Raji (cell line): ENCODE results near the gene TJP3.

Experiments
- POLR2A ChIP-seq: IDR thresholded peaks from 2 replicates; pipeline ENCODE4 v1.6.1; 2011; ENCODE audit warnings: low read depth, low read length, control low read depth; ENCODE audit not compliant: insufficient read depth

The TJP3 gene

DNA sequence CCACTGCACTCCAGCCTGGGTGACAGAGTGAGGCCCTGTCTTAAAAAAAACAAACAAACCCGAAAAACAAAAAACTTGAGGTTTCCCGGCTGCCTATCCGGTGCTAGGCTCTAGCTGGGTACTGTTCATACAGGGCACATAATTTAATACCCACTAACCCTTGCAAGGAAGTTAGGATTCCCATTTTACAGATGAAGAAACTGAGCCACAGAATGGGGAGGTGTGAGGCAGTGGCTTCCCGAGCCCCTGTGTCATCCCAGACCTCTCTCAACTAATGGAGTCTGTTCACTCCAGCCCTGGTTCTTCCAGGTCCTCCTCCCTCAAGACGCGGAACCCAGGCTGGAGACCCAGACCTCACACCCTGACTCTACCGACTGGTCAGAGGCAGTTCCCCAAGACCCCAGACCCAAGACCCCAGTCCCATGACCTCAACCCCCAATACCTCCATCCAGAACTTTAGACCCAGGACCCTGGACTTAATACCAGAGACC lies 52.7 kb downstream of the TJP3 start:
- no peak for TF ChIP-seq POLR2A

DNA sequence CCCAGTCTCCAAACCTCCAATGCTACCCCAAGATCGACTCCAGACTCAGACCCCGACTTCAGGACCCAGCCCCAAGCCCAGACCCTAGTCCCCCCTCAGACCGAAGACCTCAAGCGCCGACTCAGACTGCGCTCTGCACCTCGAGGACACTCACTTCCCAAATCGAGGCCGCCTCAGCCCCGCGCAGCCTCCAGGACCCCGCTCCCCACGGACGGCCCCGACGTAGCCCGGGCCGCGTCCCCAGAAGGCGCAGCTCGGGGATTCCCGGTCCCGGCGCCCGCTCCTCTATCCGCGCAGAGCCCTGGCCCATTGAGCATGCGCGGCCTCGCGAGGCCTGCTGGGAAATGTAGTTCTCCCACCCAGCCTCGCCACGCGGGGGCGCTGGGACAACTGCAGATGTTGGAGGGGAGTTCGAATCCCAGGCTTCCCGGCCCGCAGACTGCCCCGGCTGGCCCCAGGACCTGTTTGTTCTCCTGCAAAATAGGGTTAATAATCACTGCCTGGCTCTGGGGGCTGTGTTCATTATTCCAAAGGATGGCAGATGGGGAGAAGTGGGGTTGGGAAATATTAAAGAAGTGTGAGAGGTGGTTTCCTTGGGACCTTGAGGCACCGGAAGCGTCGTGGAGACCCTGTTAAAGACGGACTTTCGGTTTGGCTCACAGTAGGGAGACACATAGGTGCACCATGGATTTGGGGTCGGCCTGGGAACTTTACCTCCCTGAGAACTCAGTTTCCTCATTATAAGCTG lies 53.4 kb downstream of the TJP3 start, which contains the start of gene APBA3:
TSS of gene APBA3 (minus strand) at position 311 of the 748 bp plus-strand sequence. CDS start 1,428 bp downstream, outside the sequence.
- TF ChIP-seq POLR2A, result peak; percentile 82

DNA sequence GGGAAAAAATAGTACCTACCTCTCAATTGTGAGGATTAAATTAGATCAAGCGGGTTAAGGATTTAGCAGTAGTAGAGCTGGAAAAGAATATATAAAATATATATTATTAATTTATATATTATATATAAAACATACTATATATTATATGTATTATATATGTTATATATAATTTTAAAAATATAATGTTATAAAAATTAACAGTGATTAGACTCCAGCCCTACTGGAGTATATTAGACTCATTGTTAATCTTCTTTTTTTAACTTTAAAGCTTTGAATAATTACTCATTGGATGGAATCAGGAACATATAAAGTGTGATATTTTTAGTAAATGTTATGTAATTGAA lies 53.9 kb downstream of the TJP3 start:
- no peak for TF ChIP-seq POLR2A

DNA sequence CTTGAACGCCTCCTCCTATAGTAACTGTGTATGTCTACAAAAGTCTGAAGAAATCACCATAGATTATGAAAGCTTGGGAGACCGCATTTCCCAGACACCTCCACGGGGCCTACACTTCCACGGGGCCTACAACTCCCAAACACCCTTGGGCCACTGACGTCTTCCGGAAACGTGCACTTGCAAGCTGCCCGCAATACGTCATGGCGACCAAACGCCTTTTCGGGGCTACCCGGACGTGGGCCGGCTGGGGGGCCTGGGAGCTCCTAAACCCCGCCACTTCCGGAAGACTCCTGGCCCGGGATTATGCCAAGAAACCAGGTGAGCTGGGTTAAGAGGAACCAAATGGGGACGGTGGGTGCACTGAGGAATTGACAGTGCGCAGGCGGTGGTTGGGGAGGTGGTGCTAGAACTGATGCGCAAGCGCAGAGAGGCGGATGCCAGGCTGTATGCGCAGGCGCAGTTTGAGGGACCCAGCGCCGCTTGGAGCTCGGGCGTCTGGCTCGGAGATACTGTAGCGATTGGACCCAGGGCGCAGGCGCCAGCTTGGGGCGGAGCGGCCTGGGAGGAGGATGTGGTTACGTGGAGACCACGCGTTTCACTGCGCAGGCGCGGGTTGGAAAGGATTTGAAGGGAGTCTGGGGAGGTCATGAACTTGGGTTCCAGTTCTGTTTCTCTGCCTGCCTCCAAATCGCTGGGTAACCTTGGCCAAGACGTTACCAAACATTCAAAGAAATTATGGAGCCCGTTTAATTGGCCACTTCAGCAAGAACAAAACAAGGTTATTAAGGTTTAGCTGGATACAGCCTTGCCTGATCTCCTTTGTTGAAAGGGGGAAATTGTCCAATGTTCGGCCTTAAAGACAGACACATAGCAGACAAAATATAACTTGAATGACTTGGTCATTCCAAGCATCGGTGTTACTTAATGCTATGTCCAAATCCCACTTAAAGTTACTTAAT lies 54.6 kb downstream of the TJP3 start, which contains the start of gene MRPL54:
TSS of gene MRPL54 (plus strand) at position 182 of the 959 bp plus-strand sequence. CDS start at position 201, 19 bp downstream.
- TF ChIP-seq POLR2A, result peak; percentile 85

DNA sequence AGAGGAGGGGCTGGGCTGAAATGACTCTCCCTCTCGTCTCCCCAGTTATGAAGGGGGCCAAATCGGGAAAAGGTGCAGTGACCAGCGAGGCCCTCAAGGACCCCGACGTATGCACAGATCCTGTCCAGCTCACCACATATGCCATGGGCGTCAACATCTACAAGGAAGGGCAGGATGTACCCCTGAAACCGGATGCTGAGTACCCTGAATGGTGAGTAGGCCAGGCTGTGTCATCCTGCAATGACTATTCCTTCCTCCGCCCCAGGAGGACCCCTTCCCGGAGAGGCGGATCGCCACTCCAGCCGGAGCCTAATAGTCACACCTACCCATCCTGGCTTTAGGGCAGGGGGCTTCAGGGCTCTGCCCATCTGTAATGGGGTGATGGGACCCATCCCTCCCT lies 56.9 kb downstream of the TJP3 start:
- TF ChIP-seq POLR2A, result no peak

DNA sequence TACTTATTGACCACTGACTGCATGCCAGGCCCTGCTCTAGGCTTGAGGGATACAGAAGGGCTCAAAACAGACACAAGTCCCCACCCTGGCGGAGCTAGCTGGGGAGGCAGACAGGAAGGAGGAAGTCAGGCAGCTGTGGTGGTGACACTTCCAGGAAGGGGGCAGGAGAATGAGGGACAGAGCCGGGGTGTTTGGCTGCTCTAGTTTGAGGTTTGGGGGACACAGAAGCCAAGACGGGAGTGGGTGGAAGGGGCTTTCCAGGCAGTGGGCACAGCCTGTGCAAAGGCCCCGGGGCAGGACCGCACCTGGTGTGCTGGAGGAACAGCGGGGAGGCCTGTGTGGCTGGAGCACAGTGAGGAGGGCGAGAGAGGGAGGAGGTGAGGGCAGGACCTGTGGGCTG lies 58.3 kb downstream of the TJP3 start:
- no peak for TF ChIP-seq POLR2A

DNA sequence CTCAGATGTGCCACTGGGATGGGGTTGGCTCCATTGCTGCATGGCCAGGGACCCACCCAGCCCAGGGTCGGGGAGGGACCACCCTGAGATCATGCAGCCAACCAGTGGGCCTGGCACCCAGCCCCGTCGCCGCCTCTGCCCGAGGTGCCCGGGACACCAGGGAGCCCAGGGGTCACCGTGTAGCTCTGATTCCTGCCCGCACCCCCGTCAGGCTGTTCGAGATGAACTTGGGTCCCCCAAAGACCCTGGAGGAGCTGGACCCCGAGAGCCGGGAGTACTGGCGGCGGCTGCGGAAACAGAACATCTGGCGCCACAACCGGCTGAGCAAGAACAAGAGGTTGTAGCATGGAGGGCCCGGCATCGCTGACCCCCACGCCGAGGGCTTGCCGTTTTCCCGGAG lies 58.9 kb downstream of the TJP3 start:
- no peak for TF ChIP-seq POLR2A

DNA sequence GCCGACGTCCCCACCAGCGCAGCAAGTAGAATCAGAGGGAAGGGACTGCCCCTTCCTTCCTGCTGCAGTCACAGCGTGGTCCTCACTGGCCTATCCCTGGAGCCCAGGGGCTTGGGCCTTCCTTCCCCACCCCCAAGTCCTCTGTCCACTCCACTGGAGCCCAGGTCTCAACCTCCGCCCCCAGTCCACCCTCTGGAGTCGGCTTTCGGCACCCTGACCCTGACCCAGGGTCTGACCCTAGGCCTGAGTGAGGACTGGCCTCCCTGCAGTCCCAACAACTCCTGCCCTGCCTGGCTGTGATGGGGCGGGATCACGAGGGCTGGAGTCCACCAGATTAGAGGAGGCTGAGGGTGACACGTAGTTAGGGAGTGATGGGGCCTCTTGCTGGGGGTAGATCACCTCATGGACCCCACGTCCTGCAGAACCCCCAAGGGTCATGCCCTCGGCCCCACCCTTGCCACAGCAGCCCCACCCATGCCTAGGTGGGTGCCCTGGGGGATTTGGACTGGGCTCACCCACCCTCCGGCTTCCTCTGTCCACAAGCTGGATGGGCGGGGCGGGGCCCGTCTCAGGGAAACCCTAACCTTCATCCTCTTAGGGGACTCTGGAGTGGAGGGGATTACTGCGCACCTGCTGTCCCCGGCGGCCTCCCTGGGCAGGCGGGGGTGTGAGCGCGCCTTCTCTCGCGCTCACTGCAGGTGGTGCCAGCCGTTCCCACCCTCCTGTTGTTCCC lies 60.0 kb downstream of the TJP3 start:
- TF ChIP-seq POLR2A, result no peak

DNA sequence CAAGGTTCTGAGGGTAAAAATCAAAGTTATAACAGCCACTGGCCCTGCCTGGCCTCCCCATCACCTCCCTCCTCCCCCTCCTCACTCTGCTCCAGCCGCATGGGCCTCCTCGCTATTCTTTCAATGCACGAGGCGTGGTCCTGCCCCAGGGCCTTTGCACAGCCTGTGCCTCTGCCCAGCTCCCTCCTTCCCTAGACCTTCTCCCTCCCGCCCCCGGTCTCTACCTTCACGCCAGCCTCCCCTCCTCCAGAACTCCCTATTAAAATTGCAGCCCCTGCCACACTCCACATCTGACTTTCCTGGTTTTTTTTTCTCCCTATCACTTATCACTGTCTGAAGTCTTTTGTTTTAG lies 60.5 kb downstream of the TJP3 start:
- TF ChIP-seq POLR2A, result no peak

DNA sequence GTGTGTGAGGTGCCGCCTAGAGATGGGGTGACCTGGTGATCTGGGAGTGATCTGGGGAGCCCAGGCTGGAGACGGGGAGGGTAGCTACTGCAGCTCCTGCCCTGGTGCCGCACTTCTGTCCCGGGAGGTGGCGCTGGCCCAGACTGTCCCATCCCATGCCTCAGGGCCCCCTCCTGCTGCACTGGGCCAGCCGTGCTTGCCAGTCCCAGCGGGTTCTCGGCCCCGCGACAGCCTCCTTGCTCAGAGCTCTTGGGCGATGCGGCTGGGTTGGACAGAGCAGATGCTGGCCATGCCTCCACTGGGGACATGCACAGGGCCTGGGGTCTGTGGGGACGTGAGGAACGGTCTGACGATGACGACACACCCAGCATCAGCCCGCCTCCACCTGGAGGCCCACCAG lies 61.3 kb downstream of the TJP3 start:
- no peak for TF ChIP-seq POLR2A

DNA sequence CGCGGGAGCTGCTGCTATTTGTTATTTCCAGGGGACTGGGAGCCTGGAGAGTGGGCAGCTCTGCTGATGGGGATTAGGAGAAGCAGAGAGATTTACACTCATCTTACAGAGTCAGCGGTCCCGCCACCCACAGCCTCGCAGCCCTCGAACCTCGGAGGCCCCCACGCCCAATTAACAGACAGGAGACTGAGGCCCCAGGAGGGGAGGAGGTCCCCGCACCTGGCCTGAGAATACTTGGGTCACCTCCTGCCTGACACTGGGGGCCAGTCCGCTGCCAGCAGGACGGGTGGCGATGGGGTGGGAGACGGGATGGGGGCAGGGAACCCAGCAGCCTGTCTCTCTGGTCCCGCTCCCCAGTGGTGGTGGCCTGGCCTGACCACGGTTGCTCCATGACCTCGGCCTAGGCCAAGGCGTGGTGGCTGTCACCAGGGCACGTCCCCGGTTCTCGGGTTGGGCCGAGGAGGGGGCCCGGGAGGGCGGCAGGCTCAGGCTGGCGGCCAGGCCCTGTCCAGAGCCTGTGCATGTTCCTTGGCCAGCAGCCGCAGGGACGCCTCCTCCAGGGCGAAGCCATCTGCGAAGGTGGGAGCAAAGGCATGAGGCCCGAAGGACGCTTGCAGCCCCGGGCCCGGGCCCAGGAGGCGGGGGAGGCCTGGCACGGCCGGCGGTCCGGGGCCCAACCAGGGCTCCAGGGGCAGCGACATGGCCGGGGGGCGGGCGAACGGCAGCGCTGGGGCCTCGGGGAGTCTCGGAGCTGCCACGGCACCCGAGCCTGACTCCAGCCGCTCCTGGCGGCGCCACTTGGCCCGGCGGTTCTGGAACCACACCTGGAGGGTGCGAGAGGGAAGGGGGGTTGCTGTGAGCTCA lies 62.2 kb downstream of the TJP3 start:
- TF ChIP-seq POLR2A, result no peak

DNA sequence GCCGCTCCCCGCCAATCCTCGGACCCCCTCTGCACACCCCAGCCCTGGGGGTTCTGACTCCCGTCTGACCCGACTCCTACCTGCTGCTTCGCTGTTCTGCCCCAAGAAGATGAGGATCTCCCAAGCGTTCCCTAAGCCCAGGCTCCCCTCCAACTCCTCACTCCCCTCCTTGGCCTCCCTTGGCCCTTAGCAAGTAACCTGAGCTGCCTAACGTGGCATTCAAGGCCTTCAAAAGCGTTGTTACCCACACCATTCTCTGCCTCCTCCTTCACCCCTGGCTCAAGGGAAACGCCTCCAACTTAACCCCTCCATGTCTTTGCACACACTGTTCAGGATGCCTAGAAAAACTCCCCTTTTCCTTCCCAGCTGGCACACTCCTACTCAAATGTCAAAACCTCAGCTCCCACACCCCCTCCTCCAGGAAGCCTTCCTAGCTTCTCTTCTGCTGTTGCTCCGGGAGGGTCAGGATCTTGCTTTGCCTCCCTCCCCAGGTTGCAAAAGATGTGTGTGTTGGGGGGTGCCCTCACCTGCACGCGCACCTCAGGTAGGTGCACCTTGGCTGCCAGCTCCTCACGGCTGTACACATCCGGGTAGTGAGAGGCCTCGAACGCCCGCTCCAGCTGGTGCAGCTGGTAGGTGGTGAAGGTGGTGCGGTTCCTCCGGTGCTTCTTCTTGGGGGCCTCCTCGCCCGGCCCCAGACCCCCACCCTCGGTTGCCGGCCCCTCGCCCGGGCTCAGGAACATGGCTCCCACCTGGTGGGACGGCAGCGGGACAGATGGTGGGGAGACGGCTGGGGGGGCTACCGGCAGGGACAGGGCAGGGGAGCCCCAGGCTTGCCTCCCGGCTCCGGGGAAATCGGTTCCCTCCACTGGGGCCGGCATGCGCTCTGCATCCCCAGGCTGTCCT lies 63.1 kb downstream of the TJP3 start:
- no peak for TF ChIP-seq POLR2A

DNA sequence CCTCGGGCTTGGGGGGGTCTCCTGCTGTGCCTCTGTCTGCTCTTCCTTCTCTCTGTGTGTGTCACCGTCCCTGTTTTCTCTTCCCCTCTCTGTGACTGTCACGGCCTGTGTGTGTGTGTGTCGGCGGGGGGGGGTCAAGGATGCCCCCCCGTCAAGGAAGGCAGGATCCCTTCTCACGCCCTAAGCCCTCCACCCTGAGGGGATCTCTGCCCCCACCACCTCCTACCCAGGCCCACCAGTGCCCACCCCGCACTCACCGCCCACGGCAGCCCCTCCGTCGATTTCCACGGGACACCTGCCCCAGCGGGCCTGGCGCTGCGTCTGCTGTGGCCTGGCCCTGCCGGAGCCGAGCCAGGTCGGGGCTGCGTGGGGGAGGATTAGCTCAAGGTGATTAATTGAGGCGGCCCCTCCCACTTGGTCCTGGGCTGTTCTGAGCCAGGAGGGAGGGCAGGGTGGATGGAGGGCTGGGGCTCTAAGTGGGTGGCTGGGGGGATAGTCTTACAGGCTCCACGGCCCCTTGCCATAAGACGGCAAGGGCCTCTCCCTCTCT lies 63.8 kb downstream of the TJP3 start, which contains the start of gene RAX2:
TSS of gene RAX2 (minus strand) at position 323 of the 550 bp plus-strand sequence. CDS start 486 bp downstream, outside the sequence.
- no peak for TF ChIP-seq POLR2A

DNA sequence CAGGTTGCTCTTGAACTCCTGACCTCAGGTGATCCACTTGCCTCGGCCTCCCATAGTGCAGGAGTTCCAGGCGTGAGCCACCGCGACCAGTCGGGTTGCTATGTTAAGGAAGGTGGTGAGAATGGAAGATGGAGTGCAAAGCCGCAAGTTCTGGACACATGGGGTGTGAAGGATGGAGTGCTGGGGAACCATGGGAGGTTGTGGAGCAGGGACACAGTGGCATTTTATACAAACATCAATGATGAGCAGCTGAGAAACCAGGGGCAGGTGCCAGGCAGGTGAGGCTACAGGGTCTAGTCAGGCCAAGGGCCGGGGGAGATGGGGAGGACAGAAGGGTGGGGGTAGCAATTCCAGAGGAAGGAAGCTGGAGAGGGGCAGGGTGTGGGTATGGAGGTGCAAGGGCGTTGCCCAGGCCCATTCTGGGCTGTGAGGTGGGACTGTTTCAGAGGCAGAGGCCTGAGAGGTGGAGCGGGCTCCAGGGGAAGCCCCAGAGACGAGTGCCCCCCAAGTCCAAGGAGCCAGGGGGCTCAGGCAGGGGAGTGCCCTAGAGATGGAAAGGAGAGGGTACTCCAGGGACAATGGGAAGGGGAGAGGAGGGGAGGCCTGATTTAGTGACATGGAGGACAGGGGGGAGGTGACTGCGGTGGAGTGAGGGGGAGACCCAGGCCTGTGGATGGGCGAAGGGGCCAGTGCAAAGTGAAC lies 65.8 kb downstream of the TJP3 start:
- TF ChIP-seq POLR2A, result no peak
